Type B pancreatic cell (in vitro differentiated cells): ENCODE measurements around the gene C8A. TPM values are rescaled to one million over a fixed set of nuclear protein-coding genes. Genes with fewer than 3 reads are reported as not detected.

ENCODE experiments used
- DNase-seq: peaks from one replicate; pipeline ENCODE4 v3.0.0; 2021; ENCODE audit warnings: mixed read lengths; ENCODE audit not compliant: unreplicated experiment; ENCODE audit errors: extremely low spot score
- H3K27ac Mint-ChIP-seq: 2 replicates; pipeline ENCODE4 v1.8.0; 2021; ENCODE audit warnings: mild to moderate bottlenecking, mixed read lengths
- H3K27me3 Mint-ChIP-seq: 2 replicates; pipeline ENCODE4 v1.8.0; 2021; ENCODE audit warnings: mixed read lengths
- H3K36me3 Mint-ChIP-seq: 2 replicates; pipeline ENCODE4 v1.8.0; 2021; ENCODE audit warnings: mixed read lengths
- H3K4me1 Mint-ChIP-seq: one replicate; pipeline ENCODE4 v1.8.0; 2021; ENCODE audit warnings: mixed read lengths; ENCODE audit not compliant: unreplicated experiment
- H3K4me3 Mint-ChIP-seq: 2 replicates; pipeline ENCODE4 v1.8.0; 2021; ENCODE audit warnings: mild to moderate bottlenecking, mixed read lengths
- H3K9me3 Mint-ChIP-seq: 2 replicates; pipeline ENCODE4 v1.8.0; 2021; ENCODE audit warnings: mixed read lengths
- total RNA-seq: library from RNA; stranded (reverse); gene quantifications from 2 replicates; pipeline ENCODE4 v1.2.1, GENCODE V29; 2021; ENCODE audit warnings: low replicate concordance
- TF ChIP-seq, protein P1 (sequence below): fragments of 200-600 bp; sonication (generic); conservative IDR thresholded peaks from 2 replicates; pipeline ENCODE4 v1.5.0; 2021; ENCODE audit warnings: antibody characterized with exemption, mild to moderate bottlenecking

Gene C8A
- total RNA-seq, 1 donor from 2014 or later = 0.46 TPM

DNA sequence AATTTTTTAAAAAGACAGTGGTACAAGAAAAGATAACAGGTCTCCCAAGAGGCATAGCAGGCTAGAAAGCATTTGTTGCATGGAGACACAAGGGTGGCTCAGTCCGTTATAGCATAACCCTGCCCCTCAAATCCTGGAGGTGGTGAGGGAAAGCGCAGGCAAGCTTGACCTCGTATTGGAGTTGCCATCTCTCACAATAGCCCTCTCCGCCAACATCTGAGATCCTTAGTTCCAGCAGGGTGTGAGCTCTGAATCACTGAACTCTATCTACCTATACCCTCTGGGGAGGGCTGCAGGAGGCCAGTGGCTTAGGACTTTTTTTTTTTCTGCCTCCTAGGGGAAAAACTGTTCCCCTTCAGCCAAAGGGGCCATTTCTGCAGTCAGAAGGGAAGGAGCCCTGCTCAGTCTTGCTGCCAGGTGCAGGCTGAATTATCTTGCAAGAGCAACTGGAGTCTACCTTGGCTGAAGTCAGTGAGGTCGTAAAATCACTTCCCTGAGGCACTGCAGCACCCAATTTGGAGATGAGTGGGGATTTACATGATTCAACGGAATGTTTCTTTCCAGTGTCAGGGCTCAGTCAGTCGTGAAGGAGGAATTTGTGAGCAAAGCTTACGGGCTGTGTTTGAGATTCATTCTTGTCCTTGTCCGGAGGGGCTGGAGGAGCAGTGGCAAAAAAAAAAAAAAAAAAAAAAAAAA lies 17.2 kb upstream of the C8A start:
- TF ChIP-seq, protein P1, sequence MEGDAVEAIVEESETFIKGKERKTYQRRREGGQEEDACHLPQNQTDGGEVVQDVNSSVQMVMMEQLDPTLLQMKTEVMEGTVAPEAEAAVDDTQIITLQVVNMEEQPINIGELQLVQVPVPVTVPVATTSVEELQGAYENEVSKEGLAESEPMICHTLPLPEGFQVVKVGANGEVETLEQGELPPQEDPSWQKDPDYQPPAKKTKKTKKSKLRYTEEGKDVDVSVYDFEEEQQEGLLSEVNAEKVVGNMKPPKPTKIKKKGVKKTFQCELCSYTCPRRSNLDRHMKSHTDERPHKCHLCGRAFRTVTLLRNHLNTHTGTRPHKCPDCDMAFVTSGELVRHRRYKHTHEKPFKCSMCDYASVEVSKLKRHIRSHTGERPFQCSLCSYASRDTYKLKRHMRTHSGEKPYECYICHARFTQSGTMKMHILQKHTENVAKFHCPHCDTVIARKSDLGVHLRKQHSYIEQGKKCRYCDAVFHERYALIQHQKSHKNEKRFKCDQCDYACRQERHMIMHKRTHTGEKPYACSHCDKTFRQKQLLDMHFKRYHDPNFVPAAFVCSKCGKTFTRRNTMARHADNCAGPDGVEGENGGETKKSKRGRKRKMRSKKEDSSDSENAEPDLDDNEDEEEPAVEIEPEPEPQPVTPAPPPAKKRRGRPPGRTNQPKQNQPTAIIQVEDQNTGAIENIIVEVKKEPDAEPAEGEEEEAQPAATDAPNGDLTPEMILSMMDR = no peak
- Mint-ChIP-seq H3K36me3 (no peaks in the 10 kb centered on the region), H3K9me3 (no peaks in the 10 kb centered on the region), H3K4me3 (no peak overlapping the region), H3K27ac (no peak overlapping the region), H3K4me1 (peaks cover under 1% of the 10 kb centered on the region), H3K27me3 (peaks cover 15% of the 10 kb centered on the region)
- DNase-seq = no peak

DNA sequence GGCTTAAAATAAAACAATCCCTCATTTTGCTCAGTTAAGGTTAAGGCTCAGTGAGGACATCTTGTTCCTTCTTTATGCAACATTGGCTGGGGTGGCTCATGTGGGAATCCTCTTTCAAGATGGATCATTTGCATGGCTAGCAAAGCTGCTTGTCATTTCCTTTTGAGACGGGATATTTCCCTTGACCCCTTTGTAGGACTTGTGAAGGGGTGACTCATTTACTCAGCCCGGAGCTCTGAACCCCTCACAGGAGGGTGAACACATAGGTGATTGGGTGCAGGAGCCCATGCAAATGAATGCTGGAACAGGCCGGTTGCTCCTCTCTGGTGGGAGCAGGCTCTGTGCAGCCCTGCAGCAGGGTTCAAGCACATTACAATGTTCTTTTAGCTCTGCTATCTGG lies 15.8 kb upstream of the C8A start:
- no peaks in the 10 kb centered on the region for H3K36me3 Mint-ChIP-seq
- TF ChIP-seq, protein P1 = no peak
- no peaks in the 10 kb centered on the region for H3K4me1 Mint-ChIP-seq
- H3K4me3 Mint-ChIP-seq = no peak overlapping the region
- H3K27ac Mint-ChIP-seq = no peak overlapping the region
- no peak for DNase-seq
- H3K9me3 Mint-ChIP-seq = no peaks in the 10 kb centered on the region
- H3K27me3 Mint-ChIP-seq = peaks cover 12% of the 10 kb centered on the region

DNA sequence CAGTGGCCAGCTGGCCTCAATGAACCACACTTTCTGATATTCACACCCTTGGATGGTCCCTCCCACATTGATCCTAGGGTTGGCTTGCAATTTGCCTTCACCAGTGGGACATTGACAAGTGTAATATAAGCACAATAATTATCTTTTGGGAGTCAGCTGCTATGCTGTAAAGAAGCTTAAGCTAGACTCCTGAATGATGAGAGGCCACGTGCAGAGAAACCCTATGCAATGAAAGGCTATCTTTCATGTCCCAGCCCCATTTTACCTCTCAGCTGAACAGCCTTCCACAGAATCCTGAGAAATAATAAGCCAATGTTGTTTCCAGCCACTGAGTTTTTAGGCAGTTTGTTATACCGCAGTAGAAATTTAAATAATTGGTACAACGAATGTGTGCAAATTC lies 11.1 kb upstream of the C8A start:
- H3K4me1 Mint-ChIP-seq = peaks cover 11% of the 10 kb centered on the region
- no peaks in the 10 kb centered on the region for H3K36me3 Mint-ChIP-seq
- no peak overlapping the region for H3K27ac Mint-ChIP-seq
- no peak overlapping the region for H3K4me3 Mint-ChIP-seq
- no peak for DNase-seq
- H3K27me3 Mint-ChIP-seq = peaks cover 15% of the 10 kb centered on the region
- TF ChIP-seq, protein P1 = no peak
- H3K9me3 Mint-ChIP-seq = no peaks in the 10 kb centered on the region

DNA sequence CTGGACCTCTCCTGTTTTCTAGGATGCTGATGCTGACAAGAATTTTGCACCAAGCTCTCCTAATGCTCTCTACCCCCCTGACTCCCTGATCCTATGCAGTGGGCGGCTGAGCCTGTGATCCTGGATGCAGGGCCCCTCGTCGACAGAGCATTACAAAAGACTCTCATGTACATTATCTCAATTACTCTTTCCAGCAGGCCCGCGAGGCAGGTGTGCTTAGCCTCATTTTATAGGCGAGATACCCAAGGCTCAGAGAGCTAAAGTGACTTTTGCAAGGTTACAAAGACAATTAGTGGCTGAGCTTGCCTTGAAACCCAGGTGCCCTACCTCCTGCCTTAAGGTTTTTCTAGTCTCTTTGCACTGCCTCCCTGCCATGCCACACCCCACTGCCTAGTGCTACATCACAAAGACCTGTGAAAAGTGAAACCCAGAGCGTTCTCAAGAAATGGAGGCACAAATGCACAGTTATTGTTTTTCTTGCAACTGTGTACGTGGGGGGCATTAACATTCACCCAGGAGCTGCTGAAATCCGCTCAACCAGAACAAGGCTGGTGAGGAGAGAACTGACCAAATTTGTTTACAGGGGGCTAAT lies 10.0 kb upstream of the C8A start:
- TF ChIP-seq, protein P1 = no peak
- H3K4me3 Mint-ChIP-seq = no peak overlapping the region
- H3K9me3 Mint-ChIP-seq = no peaks in the 10 kb centered on the region
- peak overlapping the region; percentile 55 for H3K27ac Mint-ChIP-seq
- peaks cover 11% of the 10 kb centered on the region for H3K4me1 Mint-ChIP-seq
- H3K36me3 Mint-ChIP-seq = no peaks in the 10 kb centered on the region
- no peak for DNase-seq
- peaks cover 15% of the 10 kb centered on the region for H3K27me3 Mint-ChIP-seq

DNA sequence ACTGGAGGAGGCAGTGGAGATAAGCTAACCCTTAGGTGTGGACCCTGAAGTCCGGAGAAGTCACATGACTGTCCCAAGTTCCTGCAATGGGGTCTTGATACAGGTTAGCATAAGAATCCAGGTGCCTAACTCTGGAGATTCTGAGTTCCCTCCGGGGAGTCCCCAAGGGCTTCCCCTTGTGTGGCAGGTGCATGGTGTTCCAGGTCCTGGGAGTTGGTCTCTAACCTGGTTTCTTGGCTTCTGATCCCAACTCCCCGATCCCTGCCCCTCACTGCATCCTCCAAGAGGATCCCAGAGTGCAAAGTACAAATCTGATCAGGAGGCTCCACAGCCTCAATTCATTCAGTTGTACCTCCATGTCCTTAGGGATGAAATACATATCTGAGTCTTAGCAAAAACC lies 9.3 kb upstream of the C8A start:
- Mint-ChIP-seq H3K4me1 (peaks cover 11% of the 10 kb centered on the region), H3K36me3 (no peaks in the 10 kb centered on the region), H3K27me3 (peaks cover 15% of the 10 kb centered on the region), H3K9me3 (no peaks in the 10 kb centered on the region), H3K27ac (no peak overlapping the region), H3K4me3 (no peak overlapping the region)
- TF ChIP-seq, protein P1 = no peak
- no peak for DNase-seq
